Caco-2 (cell line): ENCODE data around the gene OBP2B. TPM values are rescaled to one million over a fixed set of nuclear protein-coding genes. Genes with fewer than 3 reads are reported as not detected.

Source experiments
- BruUV-seq: library from RNA; stranded (reverse); fragments of 400-500 nt; replicated peaks from 2 replicates; lab custom pipeline; 2021; lab: Mats Ljungman, UMichigan
- CTCF ChIA-PET: fragments of 300-600 bp; sonication (Branson Sonifier 250); formaldehyde crosslinking; loops from one replicate; lab custom pipeline; 2022; ENCODE audit warnings: antibody characterized with exemption; lab: Charles Lee
- POLR2A ChIA-PET: fragments of 300-600 bp; sonication (Branson Sonifier 250); formaldehyde crosslinking; loops from one replicate; lab custom pipeline; 2022; ENCODE audit warnings: antibody characterized with exemption; lab: Charles Lee
- DNase-seq, 2 experiments: peaks; one replicate each; pipeline versions ENCODE4 v3.0.0 to v3.0.0-alpha.2; 2020 to 2022
- H3K27me3 ChIP-seq: replicated peaks from 2 replicates; pipeline ENCODE4 v1.6.0; 2011; ENCODE audit warnings: low read length; ENCODE audit not compliant: control insufficient read depth, insufficient read depth
- H3K36me3 ChIP-seq: 2 replicates; pipeline ENCODE4 v1.5.1; 2011; ENCODE audit warnings: low read length; ENCODE audit not compliant: control insufficient read depth, insufficient read depth
- H3K4me1 ChIP-seq: fragments of 250-450 bp; sonication (Bioruptor Pico); 2 replicates; pipeline ENCODE4 v1.5.1; 2020; ENCODE audit warnings: mild to moderate bottlenecking
- H3K4me3 ChIP-seq: 2 replicates; pipeline ENCODE4 v1.5.1; 2011; ENCODE audit warnings: low read depth, mild to moderate bottlenecking, control low read depth, low read length
- H3K9me3 ChIP-seq: fragments of 250-450 bp; sonication (Bioruptor Pico); 2 replicates; pipeline ENCODE4 v1.5.1; 2020; ENCODE audit warnings: mild to moderate bottlenecking, moderate library complexity
- H3K27ac Mint-ChIP-seq: one replicate; pipeline ENCODE4 v1.8.0; 2022; ENCODE audit warnings: mixed read lengths; ENCODE audit not compliant: unreplicated experiment
- H3K27me3 Mint-ChIP-seq: one replicate; pipeline ENCODE4 v1.8.0; 2022; ENCODE audit warnings: mixed read lengths; ENCODE audit not compliant: insufficient read depth, unreplicated experiment
- H3K36me3 Mint-ChIP-seq: one replicate; pipeline ENCODE4 v1.8.0; 2022; ENCODE audit warnings: mild to moderate bottlenecking, mixed read lengths; ENCODE audit not compliant: insufficient read depth, unreplicated experiment
- H3K4me1 Mint-ChIP-seq: one replicate; pipeline ENCODE4 v1.8.0; 2022; ENCODE audit warnings: low read depth, mixed read lengths; ENCODE audit not compliant: unreplicated experiment
- H3K4me3 Mint-ChIP-seq: one replicate; pipeline ENCODE4 v1.8.0; 2022; ENCODE audit warnings: mild to moderate bottlenecking, moderate library complexity, mixed read lengths; ENCODE audit not compliant: unreplicated experiment
- H3K9me3 Mint-ChIP-seq: one replicate; pipeline ENCODE4 v1.8.0; 2022; ENCODE audit warnings: mixed read lengths; ENCODE audit not compliant: unreplicated experiment
- intact Hi-C: fragments of 100-400 bp; cut with micrococcal nuclease; formaldehyde crosslinking; loops from one replicate; pipeline ENCODE4 v1.10.0; 2022; ENCODE audit not compliant: unreplicated experiment
- total RNA-seq: library from RNA; stranded (reverse); gene quantifications from 2 replicates; pipeline ENCODE4 v1.2.3, GENCODE V29; 2022
- TF ChIP-seq, protein P1 (sequence below), 2 experiments: fragments of 200-600 bp in 1 of 2; IDR thresholded peaks; 1 replicate in 1 of 2; 2 replicates in 1 of 2; pipeline versions ENCODE4 v1.5.1 to v1.8.0; 2011 to 2022; ENCODE audit warnings: antibody characterized with exemption in 1 of 2, control low read depth in 1 of 2, inconsistent platforms in 1 of 2, low read depth in 1 of 2, low read length in 1 of 2, mild to moderate bottlenecking in 1 of 2, moderate library complexity in 1 of 2; ENCODE audit not compliant: insufficient read depth in 1 of 2, severe bottlenecking in 1 of 2, unreplicated experiment in 1 of 2

OBP2B gene
- total RNA-seq, 1 experiment from 2014 or later: not detected

DNA sequence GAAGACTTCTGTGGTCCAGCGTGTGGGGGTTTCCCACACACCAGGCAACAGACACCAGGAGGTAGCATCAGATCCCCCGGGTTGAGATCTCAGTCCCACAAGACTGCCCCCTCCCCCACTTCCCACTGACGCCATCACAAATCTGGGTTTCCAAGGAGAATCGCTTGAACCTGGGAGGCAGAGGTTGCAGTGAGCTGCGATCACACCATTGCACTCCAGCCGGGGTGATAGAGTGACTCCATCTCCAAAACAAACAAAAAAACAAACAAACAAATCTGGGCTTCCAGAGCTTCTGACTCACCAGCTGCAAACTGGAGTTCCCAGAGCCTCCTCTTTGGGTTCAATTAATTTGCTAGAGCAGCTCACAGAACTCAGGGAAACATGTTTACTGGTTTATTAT is 40.6 kb downstream of the OBP2B start:
- H3K36me3 Mint-ChIP-seq: no peaks in the 10 kb centered on the region
- peak overlapping the region; percentile 54 for H3K27ac Mint-ChIP-seq
- Histone ChIP-seq H3K4me3 (no peak overlapping the region), H3K9me3 (no peaks in the 10 kb centered on the region), H3K4me1 (peaks cover 12% of the 10 kb centered on the region), H3K36me3 (no peaks in the 10 kb centered on the region), H3K27me3 (no peaks in the 10 kb centered on the region)
- TF ChIP-seq, protein P1, sequence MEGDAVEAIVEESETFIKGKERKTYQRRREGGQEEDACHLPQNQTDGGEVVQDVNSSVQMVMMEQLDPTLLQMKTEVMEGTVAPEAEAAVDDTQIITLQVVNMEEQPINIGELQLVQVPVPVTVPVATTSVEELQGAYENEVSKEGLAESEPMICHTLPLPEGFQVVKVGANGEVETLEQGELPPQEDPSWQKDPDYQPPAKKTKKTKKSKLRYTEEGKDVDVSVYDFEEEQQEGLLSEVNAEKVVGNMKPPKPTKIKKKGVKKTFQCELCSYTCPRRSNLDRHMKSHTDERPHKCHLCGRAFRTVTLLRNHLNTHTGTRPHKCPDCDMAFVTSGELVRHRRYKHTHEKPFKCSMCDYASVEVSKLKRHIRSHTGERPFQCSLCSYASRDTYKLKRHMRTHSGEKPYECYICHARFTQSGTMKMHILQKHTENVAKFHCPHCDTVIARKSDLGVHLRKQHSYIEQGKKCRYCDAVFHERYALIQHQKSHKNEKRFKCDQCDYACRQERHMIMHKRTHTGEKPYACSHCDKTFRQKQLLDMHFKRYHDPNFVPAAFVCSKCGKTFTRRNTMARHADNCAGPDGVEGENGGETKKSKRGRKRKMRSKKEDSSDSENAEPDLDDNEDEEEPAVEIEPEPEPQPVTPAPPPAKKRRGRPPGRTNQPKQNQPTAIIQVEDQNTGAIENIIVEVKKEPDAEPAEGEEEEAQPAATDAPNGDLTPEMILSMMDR (IDR thresholded peaks at IDR 0.05; ENCODE audit: insufficient read depth in 1 of 2, low read depth in 1 of 2, low read length in 1 of 2, severe bottlenecking in 1 of 2, unreplicated experiment in 1 of 2): no peak
- intact Hi-C loops: no loop called here
- peaks cover 18% of the 10 kb centered on the region for H3K4me1 Mint-ChIP-seq
- no peak overlapping the region for H3K4me3 Mint-ChIP-seq
- H3K9me3 Mint-ChIP-seq: no peaks in the 10 kb centered on the region
- POLR2A ChIA-PET: no interaction called here
- CTCF ChIA-PET: no interaction called here
- peaks cover 3% of the 10 kb centered on the region for H3K27me3 Mint-ChIP-seq
- DNase-seq: peak in 1 of 2 experiments; percentile 15
- no TSS peak for BruUV-seq

DNA sequence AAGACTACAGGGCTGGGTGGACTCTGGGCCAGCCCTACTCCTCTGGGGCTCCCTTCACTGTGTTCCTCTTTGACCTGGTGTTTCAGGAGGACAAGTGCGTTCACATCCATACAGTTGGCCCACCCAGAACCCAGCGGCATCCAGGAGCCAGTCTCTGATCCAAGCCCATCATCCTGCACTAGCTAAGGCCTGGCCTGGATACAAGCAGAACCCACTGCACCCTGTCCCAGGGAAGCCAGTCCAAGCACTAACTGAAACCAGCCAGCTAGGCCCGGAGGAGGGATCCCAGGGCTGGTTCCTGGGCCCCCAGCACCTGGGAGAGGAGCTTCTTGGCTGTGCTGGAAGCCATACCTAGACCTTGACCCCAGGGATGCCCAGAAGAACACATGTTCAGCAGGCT is 41.3 kb downstream of the OBP2B start:
- H3K4me3 Mint-ChIP-seq: no peak overlapping the region

DNA sequence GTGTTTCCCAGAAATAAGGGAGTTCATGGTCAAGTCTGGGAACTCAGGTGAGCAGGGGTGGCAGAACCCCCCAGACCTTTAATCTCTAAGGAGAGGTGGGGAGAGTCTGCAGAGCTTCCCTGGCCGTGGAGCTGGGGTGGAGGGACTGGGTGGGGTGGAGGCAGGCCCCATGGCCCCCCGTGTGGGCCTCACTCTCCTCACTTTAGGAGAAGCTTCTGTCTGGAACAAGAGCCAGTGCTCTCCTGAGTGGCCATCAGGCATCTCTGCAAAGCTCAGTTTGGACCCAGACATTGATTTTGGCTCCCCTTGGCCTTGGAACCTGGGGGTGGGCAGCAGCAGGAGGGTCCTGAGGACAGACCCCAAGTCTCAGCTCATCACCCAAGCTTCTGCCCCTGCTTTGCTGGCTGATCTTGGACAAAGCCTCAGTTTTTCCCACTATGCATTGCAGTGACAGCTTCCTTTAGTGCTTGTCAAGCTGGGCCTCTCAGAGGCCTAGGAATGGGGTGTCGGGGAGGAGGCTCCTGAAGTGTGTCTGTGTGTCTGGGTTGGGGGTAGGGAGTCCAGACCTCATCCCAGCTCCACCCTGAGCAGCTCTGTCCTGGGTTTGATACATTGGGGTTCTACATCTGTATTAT is 41.8 kb downstream of the OBP2B start:
- intact Hi-C loops: no loop called here
- Histone ChIP-seq H3K27me3 (no peaks in the 10 kb centered on the region), H3K4me3 (no peak overlapping the region), H3K36me3 (no peaks in the 10 kb centered on the region), H3K4me1 (peaks cover 12% of the 10 kb centered on the region), H3K9me3 (no peaks in the 10 kb centered on the region)
- TF ChIP-seq, protein P1 (IDR thresholded peaks at IDR 0.05; ENCODE audit: insufficient read depth in 1 of 2, low read depth in 1 of 2, low read length in 1 of 2, severe bottlenecking in 1 of 2, unreplicated experiment in 1 of 2): no peak
- POLR2A ChIA-PET: interaction anchor here (0.5 to 1.0 kb wide), 2 partner anchors 18 to 137 kb away, joined by 4 to 7 read pairs; partner anchors contain the start of gene GTF3C5
- Mint-ChIP-seq H3K9me3 (no peaks in the 10 kb centered on the region), H3K36me3 (no peaks in the 10 kb centered on the region), H3K27me3 (peaks cover 3% of the 10 kb centered on the region), H3K4me3 (no peak overlapping the region), H3K4me1 (peaks cover 18% of the 10 kb centered on the region), H3K27ac (no peak overlapping the region)
- DNase-seq: peak in 1 of 2 experiments; percentile 24
- BruUV-seq: no TSS peak
- CTCF ChIA-PET: no interaction called here

More for the DNA sequence above, 41.3 kb downstream of the OBP2B start:
- no peaks in the 10 kb centered on the region for H3K9me3 ChIP-seq
- Mint-ChIP-seq H3K27me3 (peaks cover 3% of the 10 kb centered on the region), H3K27ac (peak overlapping the region; percentile 54), H3K36me3 (no peaks in the 10 kb centered on the region), H3K4me1 (peaks cover 18% of the 10 kb centered on the region), H3K9me3 (no peaks in the 10 kb centered on the region)
- intact Hi-C loops: no loop called here
- no TSS peak for BruUV-seq
- H3K27me3 ChIP-seq: no peaks in the 10 kb centered on the region
- H3K4me1 ChIP-seq: peaks cover 12% of the 10 kb centered on the region
- no peaks in the 10 kb centered on the region for H3K36me3 ChIP-seq
- no peak overlapping the region for H3K4me3 ChIP-seq
- TF ChIP-seq, protein P1 (IDR thresholded peaks at IDR 0.05; ENCODE audit: insufficient read depth in 1 of 2, low read depth in 1 of 2, low read length in 1 of 2, severe bottlenecking in 1 of 2, unreplicated experiment in 1 of 2): no peak
- DNase-seq: peak in 1 of 2 experiments; percentile 18
- CTCF ChIA-PET: no interaction called here
- POLR2A ChIA-PET: interaction anchor here (0.5 kb wide), 1 partner anchor 18 kb away, joined by 7 read pairs; no protein-coding TSS in a partner anchor
